SU-DHL-6 (cell line): Measurements from ENCODE around the gene WNK3.

Experiments
- H2AFZ ChIP-seq: fragments of 200-600 bp; sonication (generic); 2 replicates; pipeline ENCODE4 v1.6.1; 2014; ENCODE audit warnings: low read depth, mild to moderate bottlenecking, moderate library complexity, mixed read lengths, antibody characterized with exemption, low read length; ENCODE audit not compliant: severe bottlenecking
- H3F3A ChIP-seq: fragments of 200-600 bp; shearing (Covaris generic); 2 replicates; pipeline ENCODE4 v1.6.0; 2016; ENCODE audit warnings: antibody characterized with exemption, mild to moderate bottlenecking; ENCODE audit not compliant: insufficient read depth
- H3K27ac ChIP-seq: fragments of 200-600 bp; sonication (generic); 2 replicates; pipeline ENCODE4 v1.5.1; 2016; ENCODE audit warnings: low read depth, mild to moderate bottlenecking, low read length, moderate library complexity, mixed read lengths
- H3K27me3 ChIP-seq: fragments of 200-600 bp; sonication (generic), shearing (Covaris generic); 2 replicates; pipeline ENCODE4 v1.6.0; 2014; ENCODE audit warnings: mild to moderate bottlenecking, low read length
- H3K36me3 ChIP-seq: fragments of 200-600 bp; sonication (generic); 2 replicates; pipeline ENCODE4 v1.6.1; 2014; ENCODE audit warnings: mild to moderate bottlenecking, low read length, mixed read lengths
- H3K4me2 ChIP-seq: fragments of 300-600, 200-600 bp; shearing (Covaris generic), sonication (generic); 2 replicates; pipeline ENCODE4 v1.6.0; 2014; ENCODE audit warnings: low read length, low read depth, mild to moderate bottlenecking; ENCODE audit not compliant: poor library complexity, severe bottlenecking
- H3K4me3 ChIP-seq: fragments of 200-600 bp; sonication (generic); 2 replicates; pipeline ENCODE4 v1.5.1; 2014; ENCODE audit warnings: antibody characterized with exemption, low read length, mild to moderate bottlenecking, mixed read lengths; ENCODE audit not compliant: insufficient read depth, poor library complexity, severe bottlenecking
- H3K79me2 ChIP-seq: fragments of 200-600 bp; sonication (generic); 2 replicates; pipeline ENCODE4 v1.6.1; 2014; ENCODE audit warnings: mild to moderate bottlenecking, low read length, moderate library complexity; ENCODE audit not compliant: insufficient read depth
- H3K9ac ChIP-seq: fragments of 200-600 bp; sonication (generic); 2 replicates; pipeline ENCODE4 v1.7.0; 2014; ENCODE audit warnings: mild to moderate bottlenecking, low read length
- H3K9me2 ChIP-seq: fragments of 200-600 bp; sonication (generic); replicated peaks from 2 replicates; pipeline ENCODE4 v1.6.1; 2014; ENCODE audit warnings: low read length; ENCODE audit not compliant: insufficient read depth
- H3K9me3 ChIP-seq: fragments of 200-600 bp; sonication (generic); 2 replicates; pipeline ENCODE4 v1.6.1; 2014; ENCODE audit warnings: low read length, mixed read lengths; ENCODE audit not compliant: insufficient read depth
- H4K20me1 ChIP-seq: fragments of 200-600 bp; sonication (generic); 2 replicates; pipeline ENCODE4 v1.6.1; 2014; ENCODE audit warnings: low read depth, mild to moderate bottlenecking, antibody characterized with exemption, low read length, moderate library complexity, mixed read lengths
- EZH2phosphoT487 ChIP-seq: fragments of 200-600 bp; sonication (generic), shearing (Covaris generic); conservative IDR thresholded peaks from 2 replicates; pipeline ENCODE4 v1.6.1; 2018; ENCODE audit warnings: mild to moderate bottlenecking, antibody characterized with exemption, low read length, moderate library complexity, mixed read lengths
- TF ChIP-seq, protein P1 (sequence below): fragments of 200-600 bp; sonication (generic); IDR thresholded peaks from one replicate; pipeline ENCODE4 v1.5.1; 2017; ENCODE audit warnings: antibody characterized with exemption, mild to moderate bottlenecking, low read length, moderate library complexity; ENCODE audit not compliant: insufficient read depth, poor library complexity, severe bottlenecking

WNK3 gene

DNA sequence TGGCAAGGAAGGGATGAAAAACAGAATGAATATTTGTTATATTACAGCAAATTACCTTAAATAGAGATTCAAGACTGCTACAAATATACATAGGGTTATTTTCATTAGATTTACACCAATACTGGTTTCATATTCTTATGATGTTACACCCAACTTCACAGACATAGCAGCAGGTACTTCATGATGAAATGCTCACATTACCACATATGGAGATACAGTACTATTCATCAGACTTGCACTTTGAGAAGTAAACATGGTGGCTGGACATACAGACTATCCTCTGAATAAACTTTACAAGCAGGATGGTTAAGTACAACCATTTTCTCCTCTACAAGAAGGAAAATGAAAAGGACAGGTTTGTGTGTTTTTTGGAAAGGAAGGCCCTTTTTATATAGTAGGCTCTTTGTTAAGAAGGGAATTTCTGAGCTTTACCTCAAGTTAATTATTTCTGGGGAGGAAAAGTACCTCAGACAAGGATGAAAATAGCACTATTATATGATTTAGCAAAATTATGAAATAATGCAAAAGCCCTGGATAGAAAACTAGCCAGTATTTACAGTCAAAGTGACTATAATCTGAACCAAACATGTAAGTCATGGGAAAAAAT is 162.8 kb downstream of the WNK3 start:
- H3K36me3 ChIP-seq: no peaks in the 10 kb centered on the region
- no peaks in the 10 kb centered on the region for H3F3A ChIP-seq
- H3K27me3 ChIP-seq: no peaks in the 10 kb centered on the region
- no peak overlapping the region for H2AFZ ChIP-seq
- H3K79me2 ChIP-seq: no peaks in the 10 kb centered on the region
- no peaks in the 10 kb centered on the region for H3K9me2 ChIP-seq
- no peak overlapping the region for H3K27ac ChIP-seq
- no peak overlapping the region for H3K9ac ChIP-seq
- no peaks in the 10 kb centered on the region for H4K20me1 ChIP-seq
- TF ChIP-seq, protein P1, sequence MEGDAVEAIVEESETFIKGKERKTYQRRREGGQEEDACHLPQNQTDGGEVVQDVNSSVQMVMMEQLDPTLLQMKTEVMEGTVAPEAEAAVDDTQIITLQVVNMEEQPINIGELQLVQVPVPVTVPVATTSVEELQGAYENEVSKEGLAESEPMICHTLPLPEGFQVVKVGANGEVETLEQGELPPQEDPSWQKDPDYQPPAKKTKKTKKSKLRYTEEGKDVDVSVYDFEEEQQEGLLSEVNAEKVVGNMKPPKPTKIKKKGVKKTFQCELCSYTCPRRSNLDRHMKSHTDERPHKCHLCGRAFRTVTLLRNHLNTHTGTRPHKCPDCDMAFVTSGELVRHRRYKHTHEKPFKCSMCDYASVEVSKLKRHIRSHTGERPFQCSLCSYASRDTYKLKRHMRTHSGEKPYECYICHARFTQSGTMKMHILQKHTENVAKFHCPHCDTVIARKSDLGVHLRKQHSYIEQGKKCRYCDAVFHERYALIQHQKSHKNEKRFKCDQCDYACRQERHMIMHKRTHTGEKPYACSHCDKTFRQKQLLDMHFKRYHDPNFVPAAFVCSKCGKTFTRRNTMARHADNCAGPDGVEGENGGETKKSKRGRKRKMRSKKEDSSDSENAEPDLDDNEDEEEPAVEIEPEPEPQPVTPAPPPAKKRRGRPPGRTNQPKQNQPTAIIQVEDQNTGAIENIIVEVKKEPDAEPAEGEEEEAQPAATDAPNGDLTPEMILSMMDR: no peak
- TF ChIP-seq EZH2phosphoT487: no peak
- H3K4me2 ChIP-seq: no peak overlapping the region
- no peaks in the 10 kb centered on the region for H3K9me3 ChIP-seq
- no peak overlapping the region for H3K4me3 ChIP-seq

DNA sequence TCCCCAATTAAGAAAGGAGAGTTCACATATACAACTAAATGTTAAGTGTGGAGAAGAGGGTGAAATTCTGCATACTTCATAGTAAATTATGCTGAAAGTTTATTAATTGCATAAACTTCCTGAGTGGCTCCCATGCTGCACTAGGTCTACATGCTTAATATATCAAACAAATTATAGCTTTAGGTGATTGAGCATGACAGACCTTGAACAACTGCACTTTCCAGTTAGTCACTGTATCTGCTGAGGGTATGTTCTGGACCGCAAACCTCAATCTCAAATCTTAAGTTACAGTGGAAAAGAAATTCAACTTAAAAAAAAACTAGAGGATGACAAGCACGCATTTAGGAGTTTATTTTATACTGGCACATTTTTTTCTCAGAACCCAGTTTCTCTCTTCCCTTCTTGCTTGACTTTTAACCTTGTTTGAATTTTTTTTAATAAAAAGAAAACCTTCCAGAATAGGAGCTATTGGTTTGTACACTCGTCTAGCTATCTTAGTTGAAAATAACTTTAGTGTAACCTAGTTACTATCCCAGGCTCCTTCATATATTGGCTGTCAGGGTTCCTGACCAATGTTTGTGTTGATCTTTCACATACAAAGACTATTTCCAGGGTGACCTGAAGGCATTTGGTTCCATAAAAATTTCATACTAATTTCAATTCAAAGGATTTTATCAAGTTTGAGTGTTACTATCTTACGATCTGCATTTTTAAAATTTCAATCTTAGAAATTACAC is 164.6 kb downstream of the WNK3 start:
- Histone ChIP-seq H3K4me3 (no peak overlapping the region), H3K9me2 (no peaks in the 10 kb centered on the region), H3K9me3 (no peaks in the 10 kb centered on the region), H3K27me3 (no peaks in the 10 kb centered on the region), H3K27ac (no peak overlapping the region), H3F3A (no peaks in the 10 kb centered on the region), H3K79me2 (no peaks in the 10 kb centered on the region), H3K9ac (no peak overlapping the region), H2AFZ (no peak overlapping the region), H4K20me1 (no peaks in the 10 kb centered on the region), H3K36me3 (no peaks in the 10 kb centered on the region), H3K4me2 (no peak overlapping the region)
- TF ChIP-seq EZH2phosphoT487: no peak
- TF ChIP-seq, protein P1: no peak

DNA sequence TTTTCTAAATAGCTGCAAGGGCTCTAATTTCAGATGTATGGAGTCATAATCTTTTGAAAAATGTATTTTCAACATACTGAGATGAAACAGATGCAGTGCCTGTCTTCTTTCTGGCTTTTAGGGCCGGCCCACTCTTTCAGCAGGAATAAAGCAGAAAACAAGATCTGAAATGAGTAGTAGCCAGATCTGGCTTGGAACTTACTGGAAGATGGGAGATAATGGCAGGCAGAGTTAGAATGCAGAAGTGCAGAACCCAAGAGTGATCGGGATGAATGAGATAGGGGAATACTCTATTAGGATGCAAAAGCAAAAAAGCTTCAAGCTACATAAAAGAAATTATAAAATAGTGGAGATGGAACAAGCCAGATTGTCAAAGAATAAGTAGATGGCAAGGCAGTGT is 173.4 kb downstream of the WNK3 start:
- Histone ChIP-seq H3K27me3 (no peaks in the 10 kb centered on the region), H2AFZ (no peak overlapping the region), H3K9me3 (no peaks in the 10 kb centered on the region), H3K4me2 (peak overlapping the region; percentile 94), H3F3A (no peaks in the 10 kb centered on the region; the same call in 1 of the 2 replicates), H3K4me3 (no peak overlapping the region), H4K20me1 (peaks cover 7% of the 10 kb centered on the region; the same call in 1 of the 2 replicates), H3K9ac (no peak overlapping the region), H3K36me3 (no peaks in the 10 kb centered on the region), H3K9me2 (no peaks in the 10 kb centered on the region), H3K79me2 (peaks cover 33% of the 10 kb centered on the region), H3K27ac (no peak overlapping the region)
- TF ChIP-seq, protein P1: no peak
- no peak for TF ChIP-seq EZH2phosphoT487
